GM18519 (cell line): ENCODE data around the gene DESI1.
"Not testable (repeated sequence)": the region's sequence is repeated elsewhere in the genome, so short reads cannot be mapped to it uniquely, and the experiment has no call there.

Experiments used
- ATAC-seq: cut with Tn5 transposase; IDR thresholded peaks from one replicate; pipeline ENCODE4 v1.9.1; 2021; ENCODE audit warnings: mild to moderate bottlenecking, moderate library complexity; ENCODE audit not compliant: unreplicated experiment, low FRiP score

DESI1 gene

GRCh38 chr22:41620589-41621098, at the start of gene DESI1:
DESI1 (minus strand) TSS chr22:41621043; CDS start chr22:41620839, 204 bp downstream.
- peak; percentile 7 for ATAC-seq

DNA sequence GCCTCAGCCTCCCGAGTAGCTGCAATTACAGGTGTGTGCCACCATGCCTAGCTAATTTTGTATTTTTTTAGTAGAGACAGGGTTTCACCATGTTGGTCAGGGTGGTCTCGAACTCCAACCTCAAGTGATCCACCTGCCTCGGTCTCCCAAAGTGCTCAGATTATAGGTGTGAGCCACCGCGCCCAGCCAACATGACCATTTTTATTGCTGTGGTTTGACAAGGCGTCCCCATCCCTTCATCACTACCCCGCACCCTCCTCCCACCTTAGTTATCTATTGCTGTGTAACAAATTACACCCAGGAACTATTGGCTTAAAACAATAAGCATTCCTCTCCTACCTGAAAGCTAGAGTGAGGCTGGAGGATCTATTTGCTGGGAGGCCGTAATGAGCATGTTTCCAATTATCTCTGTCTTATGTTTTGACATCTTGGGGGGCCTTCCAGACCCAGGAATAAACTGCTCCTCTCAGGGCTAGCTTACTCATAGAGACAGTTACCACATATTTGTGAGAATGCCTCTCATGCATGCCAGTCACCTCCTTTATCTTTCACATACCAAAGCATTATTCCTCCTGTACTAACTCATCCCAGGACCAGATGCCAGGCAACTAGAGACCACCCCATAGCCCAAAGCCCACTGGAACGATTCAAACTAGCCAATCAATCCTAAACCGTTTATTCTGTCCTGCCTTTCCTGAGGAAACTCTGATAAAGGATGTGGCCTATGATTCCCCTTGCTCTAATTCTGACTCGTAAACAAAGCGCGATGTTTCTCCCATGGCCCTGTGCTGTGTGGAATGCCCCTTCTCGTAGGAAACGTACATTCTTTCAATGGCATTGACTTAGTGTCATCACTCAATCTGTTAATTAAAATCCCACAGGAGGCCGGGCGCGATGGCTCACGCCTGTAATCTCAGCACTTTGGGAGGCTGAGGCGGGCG, 48.4 kb upstream of the DESI1 start:
- no peak for ATAC-seq

DNA sequence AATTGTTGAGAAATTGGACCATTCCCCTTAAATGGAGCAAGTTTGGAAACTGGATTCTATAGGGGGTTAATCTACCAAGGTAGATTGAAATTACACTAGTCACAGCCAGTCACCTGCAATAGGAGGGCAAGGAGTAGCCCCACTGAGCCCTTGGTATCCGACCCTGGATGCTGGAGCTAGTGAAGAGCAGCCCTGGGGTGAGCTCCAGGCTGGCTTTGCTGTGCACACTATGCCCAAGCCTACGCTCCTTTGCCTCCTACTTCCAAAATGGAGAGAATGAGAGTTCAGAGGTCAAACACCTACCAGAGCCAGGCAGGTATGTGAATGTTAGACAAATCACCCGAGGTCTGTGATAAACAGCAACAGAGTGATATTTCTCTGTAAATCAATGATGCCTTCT, 44.1 kb upstream of the DESI1 start:
- ATAC-seq = no peak

- no peak for ATAC-seq
These were observed 43.6 kb upstream of the DESI1 start for GRCh38 chr22:41664490-41664889.

DNA sequence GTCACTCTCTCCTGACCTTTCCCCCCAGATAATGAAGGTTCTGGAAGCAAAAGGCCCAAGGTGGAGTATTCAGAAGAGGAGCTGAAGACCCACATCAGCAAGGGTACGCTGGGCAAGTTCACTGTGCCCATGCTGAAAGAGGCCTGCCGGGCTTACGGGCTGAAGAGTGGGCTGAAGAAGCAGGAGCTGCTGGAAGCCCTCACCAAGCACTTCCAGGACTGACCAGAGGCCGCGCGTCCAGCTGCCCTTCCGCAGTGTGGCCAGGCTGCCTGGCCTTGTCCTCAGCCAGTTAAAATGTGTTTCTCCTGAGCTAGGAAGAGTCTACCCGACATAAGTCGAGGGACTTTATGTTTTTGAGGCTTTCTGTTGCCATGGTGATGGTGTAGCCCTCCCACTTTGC, 42.8 kb upstream of the DESI1 start:
- not testable (repeated sequence) for ATAC-seq

DNA sequence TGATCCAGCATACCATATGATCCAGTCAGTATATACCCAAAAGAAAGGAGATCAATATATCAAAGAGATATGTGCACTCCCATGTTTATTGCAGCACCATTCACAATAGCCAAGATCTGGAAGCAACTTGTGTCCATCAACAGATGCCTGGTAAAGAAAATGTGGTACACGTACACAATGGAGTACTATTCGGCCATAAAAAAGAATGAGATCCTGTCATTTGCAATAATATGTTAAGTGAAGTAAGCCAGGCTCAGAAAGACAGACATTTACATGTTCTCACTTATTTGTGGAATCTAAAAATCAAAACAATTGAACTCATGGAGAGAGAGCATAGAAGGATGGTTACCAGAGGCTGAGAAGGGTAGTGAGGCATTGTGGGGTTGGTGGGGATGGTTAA, 40.9 kb upstream of the DESI1 start:
- ATAC-seq = no peak

- ATAC-seq = no peak
These were observed 40.2 kb upstream of the DESI1 start for GRCh38 chr22:41661088-41661487.

GRCh38 chr22:41660416-41660815, 39.6 kb upstream of the DESI1 start:
- ATAC-seq = no peak

GRCh38 chr22:41659941-41660340, 39.1 kb upstream of the DESI1 start:
- no peak for ATAC-seq

DNA sequence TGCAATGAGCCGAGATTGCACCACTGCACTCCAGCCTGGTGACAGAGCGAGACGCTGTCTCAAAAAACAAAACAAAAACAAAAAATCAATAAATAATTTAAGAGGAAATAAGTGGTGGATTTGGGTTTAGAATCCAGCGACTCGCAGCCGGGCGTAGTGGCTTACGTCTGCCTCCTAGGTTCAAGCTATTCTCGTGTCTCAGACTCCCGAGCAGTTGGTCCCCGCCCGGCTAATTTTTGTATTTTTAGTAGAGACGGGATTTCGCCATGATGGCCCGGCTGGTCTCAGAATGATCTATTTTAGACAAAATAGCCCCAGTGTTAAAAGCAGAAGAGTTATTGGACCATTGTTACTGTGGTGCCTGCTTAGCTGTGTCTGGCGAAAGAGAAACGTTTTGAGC, 38.0 kb upstream of the DESI1 start:
- ATAC-seq = no peak

DNA sequence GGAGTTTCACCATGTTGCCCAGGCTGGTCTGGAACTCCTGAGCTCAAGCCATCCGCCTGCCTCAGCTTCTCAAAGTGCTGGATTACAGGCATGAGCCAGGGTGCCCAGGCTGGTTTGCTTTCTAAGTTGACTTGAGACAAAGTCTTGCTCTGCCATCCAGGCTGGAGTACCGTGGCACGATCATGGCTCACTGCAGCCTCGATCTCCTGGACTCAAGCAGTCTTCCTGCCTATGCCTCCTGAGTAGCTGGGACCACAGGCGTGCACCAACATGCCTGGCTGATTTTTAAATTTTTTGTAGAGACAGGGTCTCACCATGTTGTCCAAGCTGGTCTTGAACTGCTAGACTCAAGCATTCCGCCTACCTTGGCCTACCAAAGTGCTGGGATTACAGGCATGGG, 36.9 kb upstream of the DESI1 start:
- no peak for ATAC-seq

DNA sequence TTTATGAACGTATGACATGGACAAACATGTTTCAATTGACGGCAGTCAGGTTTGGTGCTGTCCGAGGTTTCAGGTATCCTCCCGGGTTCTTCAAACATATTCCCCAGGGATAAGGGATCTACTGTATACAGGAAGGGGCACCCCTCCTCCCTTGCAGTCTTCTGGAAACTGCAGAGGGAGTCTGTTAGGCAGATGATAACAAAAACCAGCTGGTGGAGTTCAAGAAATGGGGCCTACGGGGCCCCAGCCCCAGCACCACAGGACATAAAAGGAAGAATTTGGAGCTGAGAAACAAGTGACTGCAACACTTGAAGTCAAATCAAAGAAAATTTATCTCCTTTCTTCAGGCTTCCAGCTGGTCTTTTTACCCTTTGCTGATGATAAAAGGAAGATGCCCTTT, 35.7 kb upstream of the DESI1 start:
- no peak for ATAC-seq

DNA sequence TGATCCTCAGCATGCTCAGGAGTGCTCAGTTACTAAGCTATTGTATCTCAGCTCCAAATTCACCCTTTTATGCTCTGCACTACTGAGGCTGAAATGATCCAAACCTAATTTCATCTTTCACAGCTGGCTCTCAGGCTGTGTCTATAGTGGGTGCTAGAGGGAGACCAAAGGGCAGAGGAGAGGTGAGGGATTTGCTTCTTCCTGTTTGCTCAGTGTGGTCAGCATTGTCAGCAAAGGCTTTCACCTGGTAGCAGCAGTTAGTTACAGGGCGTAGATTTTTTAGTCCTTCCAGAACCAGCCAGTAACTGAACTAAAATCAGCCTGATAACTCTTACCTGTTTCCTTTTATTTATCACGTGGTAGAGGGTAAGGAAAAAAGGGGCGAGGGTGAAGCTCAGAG, 33.5 kb upstream of the DESI1 start:
- ATAC-seq = no peak

- ATAC-seq = no peak
These were observed 30.0 kb upstream of the DESI1 start for GRCh38 chr22:41650821-41651220.

- no peak for ATAC-seq
These were observed 29.4 kb upstream of the DESI1 start for GRCh38 chr22:41650229-41650628.

DNA sequence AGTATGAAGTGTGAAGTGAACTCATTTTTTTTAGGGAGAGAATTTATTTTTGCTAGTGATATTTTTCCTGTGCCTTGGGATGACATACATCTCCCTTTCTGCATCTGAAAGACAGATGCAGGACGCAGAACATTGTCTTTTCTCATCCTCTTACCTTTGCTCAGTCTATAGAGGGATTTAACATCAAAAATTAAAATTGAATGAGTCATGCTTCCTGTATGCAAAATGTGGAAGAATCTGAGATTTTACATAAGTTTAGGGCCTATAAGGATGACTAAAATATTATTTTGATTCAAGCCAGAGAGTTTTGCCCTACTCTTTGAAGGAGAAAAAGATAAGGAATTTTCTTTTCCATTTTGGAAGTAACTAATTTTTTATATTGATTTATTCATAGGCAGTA, 27.6 kb upstream of the DESI1 start:
- no peak for ATAC-seq

DNA sequence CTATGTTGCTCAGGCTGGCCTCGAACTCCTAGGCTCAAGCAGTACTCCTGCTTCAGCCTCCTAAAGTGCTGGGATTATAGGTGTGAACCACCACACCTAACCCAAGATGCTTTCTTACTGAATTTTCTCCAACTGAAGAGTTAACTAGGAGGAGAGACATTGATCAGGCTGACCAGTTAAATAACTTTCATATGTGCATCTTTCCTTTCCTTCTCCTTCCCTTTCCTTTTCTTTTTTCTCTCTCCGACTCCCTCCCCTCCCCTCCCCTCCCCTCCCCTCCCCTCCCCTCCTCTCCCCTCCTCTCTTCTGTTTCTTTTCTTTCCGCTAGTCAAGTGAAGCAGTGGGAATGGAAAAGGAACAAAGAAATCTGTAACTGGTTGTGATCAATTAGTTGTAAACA, 26.9 kb upstream of the DESI1 start:
- no peak for ATAC-seq

DNA sequence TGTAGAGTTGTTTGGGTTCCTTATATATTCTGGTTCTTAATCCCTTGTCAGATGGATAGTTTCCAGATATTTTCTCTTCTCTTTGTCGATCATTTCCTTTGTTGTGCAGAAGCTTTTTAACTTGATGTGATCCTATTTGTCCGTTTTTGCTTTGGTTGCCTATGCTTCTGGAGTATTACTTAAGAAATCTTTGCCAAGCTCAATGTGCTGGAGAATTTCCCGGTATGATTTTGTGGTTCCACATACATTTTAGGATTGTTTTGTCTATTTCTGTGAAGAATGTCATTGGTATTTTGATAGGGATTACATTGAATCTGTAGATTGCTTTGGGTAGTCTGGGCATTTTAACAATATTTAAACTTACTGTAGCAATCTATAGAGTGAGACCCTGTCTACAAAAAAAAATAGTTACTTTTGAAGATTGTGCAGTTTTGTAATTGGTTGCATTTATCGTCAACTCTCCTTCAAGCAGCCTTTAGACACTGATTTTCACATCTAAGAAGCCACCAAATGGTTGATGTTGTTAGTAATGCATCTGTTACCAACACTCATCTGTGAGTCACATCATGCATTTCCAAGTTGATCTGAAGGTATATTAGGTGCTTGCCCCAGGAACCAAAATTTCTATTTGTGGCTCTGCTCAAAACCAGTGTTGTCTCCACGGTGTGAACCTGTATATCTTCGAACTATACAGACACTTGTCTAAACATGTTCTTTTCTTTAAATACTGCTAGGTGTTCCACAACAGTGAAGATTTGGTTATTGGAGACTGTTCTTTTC, 21.7 kb upstream of the DESI1 start:
- ATAC-seq = no peak

GRCh38 chr22:41641854-41642253, 21.0 kb upstream of the DESI1 start:
- ATAC-seq = no peak

DNA sequence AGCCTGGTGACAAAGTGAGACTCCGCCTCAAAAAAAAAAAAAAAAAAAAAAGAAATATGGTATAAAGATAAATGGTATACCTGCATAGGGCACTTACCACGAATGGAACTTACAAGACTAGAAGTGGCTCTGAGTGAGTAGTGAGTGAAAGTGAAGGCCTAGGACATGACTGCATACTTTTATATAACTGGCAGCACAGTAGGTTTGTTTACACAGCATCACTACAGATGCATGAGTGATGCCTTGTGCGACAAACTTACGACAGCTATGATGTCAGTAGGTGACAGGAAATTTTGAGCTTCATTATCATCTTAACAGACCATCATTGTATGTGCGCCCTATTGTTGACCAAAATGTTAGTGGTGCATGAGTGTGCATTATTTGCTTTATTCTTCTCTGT, 17.9 kb upstream of the DESI1 start:
- ATAC-seq = no peak

DNA sequence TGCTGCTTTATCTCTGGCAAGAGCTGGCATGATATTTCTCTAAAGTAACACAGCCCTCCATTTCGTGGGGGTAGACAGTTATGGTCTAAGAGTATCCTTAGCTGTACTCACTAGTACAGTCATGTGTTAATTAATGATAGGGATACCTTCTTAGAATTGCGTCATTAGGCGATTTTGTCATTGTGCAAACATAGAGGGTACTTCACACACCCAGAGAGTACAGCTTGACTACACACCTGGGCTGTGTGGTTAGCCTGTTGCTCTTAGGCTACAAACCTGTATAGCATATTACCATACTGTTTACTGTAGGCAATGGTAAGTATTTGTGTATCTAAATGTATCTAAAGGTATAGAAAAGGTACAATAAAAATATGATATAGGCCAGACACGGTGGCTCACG, 17.3 kb upstream of the DESI1 start:
- no peak for ATAC-seq
